GM21381 (cell line): ENCODE data around the gene PPY.
"Not testable (repeated sequence)": the region's sequence is repeated elsewhere in the genome, so short reads cannot be mapped to it uniquely, and the experiment has no call there.

Experiments
- ATAC-seq: cut with Tn5 transposase; IDR thresholded peaks from one replicate; pipeline ENCODE4 v1.9.1; 2021; ENCODE audit warnings: mild to moderate bottlenecking, moderate library complexity; ENCODE audit not compliant: unreplicated experiment

PPY gene

GRCh38 chr17:43932923-43933322, 9.4 kb downstream of the PPY start:
- ATAC-seq, result no peak

- no peak for ATAC-seq
Observed at GRCh38 chr17:43932357-43932756, 9.9 kb downstream of the PPY start.

GRCh38 chr17:43931062-43931571, 11.2 kb downstream of the PPY start:
- no peak for ATAC-seq

- no peak for ATAC-seq
Observed at GRCh38 chr17:43928609-43929008, 13.7 kb downstream of the PPY start.

GRCh38 chr17:43927929-43928328, 14.3 kb downstream of the PPY start:
- not testable (repeated sequence) for ATAC-seq

- no peak for ATAC-seq
Observed at GRCh38 chr17:43927060-43927864, 15.0 kb downstream of the PPY start.

- no peak for ATAC-seq
Observed at GRCh38 chr17:43924558-43924957, 17.7 kb downstream of the PPY start.

- ATAC-seq, result no peak
Observed at GRCh38 chr17:43920500-43921095, 21.7 kb downstream of the PPY start.

- ATAC-seq, result no peak
Observed at GRCh38 chr17:43918026-43918389, 24.3 kb downstream of the PPY start.

GRCh38 chr17:43917348-43918025, 24.8 kb downstream of the PPY start:
- ATAC-seq, result no peak

GRCh38 chr17:43917016-43917347, 25.3 kb downstream of the PPY start:
- ATAC-seq, result no peak

- no peak for ATAC-seq
Observed at GRCh38 chr17:43916385-43916784, 25.9 kb downstream of the PPY start.

- no peak for ATAC-seq
Observed at GRCh38 chr17:43915559-43915958, 26.7 kb downstream of the PPY start.

GRCh38 chr17:43914451-43914850, 27.8 kb downstream of the PPY start:
- ATAC-seq, result no peak

- ATAC-seq, result no peak
Observed at GRCh38 chr17:43913584-43913983, 28.7 kb downstream of the PPY start.

- no peak for ATAC-seq
Observed at GRCh38 chr17:43912635-43913304, 29.5 kb downstream of the PPY start.

- no peak for ATAC-seq
Observed at GRCh38 chr17:43911904-43912303, 30.4 kb downstream of the PPY start.

GRCh38 chr17:43909537-43910231, 32.6 kb downstream of the PPY start:
- no peak for ATAC-seq

GRCh38 chr17:43907998-43908721, 34.1 kb downstream of the PPY start:
- no peak for ATAC-seq

GRCh38 chr17:43907425-43907981, 34.8 kb downstream of the PPY start, which contains the start of gene MPP2:
MPP2 (minus strand) TSS chr17:43907536; CDS start chr17:43904460, 3,076 bp downstream.
- no peak for ATAC-seq
